GM18517 (cell line): ENCODE results near the gene NXN.
"Not testable (repeated sequence)": the region's sequence is repeated elsewhere in the genome, so short reads cannot be mapped to it uniquely, and the experiment has no call there.

Source experiments
- ATAC-seq: cut with Tn5 transposase; IDR thresholded peaks from one replicate; pipeline ENCODE4 v1.9.1; 2021; ENCODE audit warnings: mild to moderate bottlenecking, moderate library complexity; ENCODE audit not compliant: unreplicated experiment

NXN gene

DNA sequence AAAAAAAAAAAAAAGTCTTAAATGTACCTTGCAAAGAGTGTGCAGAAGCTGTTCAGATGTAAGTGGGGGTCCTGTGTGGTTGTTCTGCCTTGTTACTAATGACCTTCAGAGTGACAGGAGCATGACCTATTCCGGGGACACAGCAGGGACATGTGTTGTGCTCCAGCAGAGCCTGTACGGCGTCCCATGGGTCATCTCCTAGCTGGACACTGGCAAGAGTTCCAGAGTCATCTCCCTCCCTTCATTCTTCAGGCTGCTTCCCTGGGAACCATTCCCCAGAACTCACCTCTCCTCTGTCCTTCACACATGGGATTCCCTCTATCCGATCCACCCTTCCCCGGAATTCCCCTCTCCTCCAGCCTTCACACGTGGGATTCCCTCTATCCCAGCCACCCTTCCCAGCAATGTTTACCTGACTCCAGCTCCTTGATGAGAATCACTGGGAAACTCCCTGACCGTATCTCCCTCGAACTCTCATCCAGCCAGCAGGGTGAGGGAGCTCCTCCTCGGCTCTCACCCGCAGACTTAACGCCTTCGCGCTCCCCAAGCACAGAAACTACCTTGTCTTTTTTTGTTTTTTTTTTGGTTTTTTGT lies 111.6 kb downstream of the NXN start:
- ATAC-seq: no peak

DNA sequence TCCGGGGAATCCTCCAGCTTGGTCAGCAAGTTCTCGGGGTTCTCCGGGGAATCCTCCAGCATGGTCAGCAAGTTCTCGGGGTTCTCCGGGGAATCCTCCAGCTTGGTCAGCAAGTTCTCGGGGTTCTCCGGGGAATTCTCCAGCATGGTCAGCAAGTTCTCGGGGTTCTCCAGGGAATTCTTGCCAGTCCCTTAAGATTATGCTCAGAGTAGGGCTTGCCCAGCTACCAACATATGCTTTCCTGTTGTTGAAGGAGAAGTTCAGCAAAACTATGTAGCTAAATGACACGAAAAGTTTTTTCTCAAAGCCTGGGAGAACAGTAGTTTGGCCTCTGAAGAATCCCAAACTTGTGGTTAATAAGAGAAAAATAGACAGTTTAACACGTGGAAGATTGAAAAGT lies 112.3 kb downstream of the NXN start:
- ATAC-seq: not testable (repeated sequence)

DNA sequence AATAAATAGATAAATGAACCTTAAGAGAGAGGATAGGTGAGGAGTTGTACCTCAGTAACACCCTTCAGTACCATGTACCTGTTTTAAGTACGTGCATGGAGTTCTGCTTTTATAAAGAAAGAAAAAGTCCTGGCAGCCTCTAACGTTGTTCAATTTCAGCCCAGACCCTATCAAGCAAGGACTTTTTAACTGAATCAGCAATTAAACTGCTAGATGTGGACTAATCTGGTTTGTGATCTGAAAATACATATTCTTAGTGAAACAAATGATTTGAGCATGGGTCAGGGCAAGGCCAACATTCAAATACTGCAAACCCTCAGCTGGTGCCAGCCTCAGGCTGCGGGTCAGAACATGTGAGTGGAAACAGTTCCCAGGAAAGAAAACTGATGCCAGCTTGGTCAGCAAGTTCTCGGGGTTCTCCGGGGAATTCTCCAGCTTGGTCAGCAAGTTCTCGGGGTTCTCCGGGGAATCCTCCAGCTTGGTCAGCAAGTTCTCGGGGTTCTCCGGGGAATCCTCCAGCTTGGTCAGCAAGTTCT lies 112.9 kb downstream of the NXN start:
- ATAC-seq: no peak

DNA sequence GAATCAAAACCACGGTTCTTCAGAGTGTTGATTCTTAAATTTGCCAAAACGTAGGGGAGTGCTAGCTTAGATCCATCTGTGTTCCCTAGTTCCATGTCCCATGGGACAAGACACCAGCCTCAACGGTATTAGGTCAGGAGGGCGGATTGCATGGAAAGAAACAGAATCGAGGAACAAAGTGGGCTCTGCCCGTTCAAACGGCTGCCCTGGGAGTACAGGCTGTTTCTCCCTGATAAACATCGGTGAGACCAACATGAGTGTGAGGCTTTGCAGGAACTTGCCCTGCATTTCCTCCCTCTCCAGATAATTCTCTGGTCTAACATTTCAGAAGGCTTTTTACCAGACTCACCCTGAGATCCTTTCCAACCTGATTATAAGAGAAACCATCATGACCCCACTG lies 115.3 kb downstream of the NXN start:
- ATAC-seq: no peak

DNA sequence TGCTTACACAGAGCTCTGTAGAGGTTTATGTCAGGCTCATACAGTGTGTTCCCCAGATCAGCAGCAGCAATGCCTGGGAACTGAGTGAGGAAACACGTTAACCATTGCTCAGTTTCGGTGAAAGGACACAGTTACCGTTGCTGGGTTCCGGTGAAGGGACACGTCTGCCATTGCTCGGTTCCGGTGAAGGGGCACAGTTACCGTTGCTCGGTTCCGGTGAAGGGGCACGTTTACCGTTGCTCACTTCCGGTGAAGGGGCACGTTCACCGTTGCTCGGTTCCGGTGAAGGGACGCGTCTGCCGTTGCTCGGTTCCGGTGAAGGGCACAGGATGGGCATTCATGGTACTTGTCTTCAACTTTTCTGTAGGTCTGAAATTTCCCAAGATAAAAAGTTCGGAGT lies 115.7 kb downstream of the NXN start:
- ATAC-seq: no peak

DNA sequence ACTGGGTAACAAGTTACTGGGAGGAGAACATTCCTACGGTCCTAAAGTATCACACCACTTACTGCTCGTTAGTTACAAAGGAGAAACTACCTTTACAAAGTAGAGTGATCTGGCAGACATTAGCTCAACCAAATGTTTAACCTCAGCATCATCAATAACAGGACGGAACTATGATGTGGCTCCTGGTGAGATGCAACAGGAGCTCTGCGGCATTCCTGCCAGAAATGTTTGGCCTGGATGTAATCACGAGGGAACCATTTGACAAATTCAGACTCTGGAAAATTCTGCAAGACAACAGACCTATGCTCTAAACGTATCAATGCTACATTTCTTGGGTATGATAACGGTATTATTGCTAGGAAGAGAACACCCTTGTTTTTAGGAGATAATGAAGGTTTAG lies 117.0 kb downstream of the NXN start:
- ATAC-seq: no peak

DNA sequence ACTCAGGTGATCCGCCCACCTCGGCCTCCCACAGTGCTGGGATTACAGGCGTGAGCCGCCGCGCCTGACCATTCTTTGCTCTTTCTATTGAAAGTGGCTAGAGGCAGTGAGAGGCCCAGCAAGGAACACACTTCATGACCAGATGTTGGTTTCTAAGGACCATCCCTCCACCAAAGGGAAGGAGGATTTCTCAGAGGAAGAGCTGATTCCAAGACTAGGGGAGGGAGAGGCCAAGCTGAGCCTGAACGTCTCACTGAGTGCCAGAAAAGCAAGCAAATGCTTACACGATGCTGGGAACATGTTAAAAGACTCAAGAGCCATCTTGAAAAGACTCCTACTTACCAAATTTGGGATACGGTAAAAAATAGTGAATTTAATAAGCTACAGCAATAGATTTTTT lies 118.2 kb downstream of the NXN start:
- ATAC-seq: no peak

DNA sequence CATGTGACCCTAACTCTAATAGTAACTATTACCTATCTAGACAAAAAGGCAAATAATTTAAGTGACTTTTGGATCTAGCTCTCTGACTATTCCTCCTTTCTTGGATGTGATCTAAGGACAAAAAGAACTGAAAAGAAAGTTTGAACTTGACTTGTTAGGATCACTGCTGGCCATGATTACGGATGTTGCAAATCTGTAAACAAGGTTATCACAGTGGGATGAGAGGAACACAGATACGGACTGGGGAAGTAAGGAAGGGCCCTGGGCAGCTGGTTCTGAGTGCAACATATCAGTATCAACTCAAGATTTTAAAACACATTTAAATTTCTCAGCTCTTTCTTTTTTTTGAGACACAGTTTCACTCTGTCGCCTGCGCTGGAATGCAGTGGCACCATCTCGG lies 118.8 kb downstream of the NXN start:
- ATAC-seq: no peak

DNA sequence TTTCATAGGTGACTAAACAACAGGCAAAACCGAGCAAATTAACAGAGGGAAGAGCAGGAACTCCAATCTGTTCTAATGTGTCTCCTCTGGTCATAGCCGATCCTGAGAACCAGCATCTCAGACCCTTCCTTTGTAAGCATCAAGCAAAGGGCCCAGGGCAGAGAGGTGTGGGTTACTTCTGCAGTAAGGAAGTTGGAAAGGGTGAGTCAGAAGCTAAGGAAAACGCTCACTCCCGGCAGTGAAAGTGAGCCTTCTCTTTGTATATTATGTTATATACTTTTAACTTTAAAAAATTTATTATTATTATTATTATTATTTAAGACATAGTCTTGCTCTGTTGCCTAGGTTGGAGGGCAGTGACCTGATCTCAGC lies 119.8 kb downstream of the NXN start:
- no peak for ATAC-seq

DNA sequence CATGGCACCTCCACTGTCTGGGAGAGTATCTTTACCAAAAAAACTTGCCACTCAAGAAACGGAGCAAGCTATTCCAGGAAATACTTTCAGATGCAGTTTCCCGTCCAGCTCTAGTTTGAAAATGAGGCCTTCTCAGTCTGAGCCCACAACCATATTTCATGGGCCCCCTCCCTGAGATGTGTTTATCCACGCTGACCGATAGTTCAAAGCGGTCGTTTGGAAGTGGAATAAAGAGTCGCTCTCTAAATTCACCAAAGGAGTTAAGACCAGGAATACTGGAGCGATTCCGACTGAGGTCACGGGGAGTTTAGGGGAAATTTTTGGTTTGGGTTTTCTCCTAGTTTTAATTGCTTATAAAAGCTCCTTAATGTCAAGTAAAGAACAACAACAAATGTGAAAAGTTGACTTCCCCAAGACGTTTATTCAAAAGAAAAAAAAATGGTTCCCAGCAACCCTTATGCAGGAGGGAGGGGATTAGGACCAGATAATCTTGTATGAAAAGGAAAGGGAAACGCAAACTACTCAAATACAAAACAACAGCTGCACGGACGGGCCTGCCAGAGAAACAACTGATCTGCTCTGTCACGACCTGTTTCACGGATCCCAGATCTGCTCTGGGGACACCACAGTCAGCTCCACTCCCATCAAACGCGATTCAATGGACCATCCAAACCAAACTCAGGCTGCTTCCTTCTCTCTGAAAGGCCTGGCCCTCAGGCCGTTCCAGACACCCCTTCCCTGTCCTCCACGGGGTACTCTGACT lies 120.3 kb downstream of the NXN start:
- no peak for ATAC-seq

DNA sequence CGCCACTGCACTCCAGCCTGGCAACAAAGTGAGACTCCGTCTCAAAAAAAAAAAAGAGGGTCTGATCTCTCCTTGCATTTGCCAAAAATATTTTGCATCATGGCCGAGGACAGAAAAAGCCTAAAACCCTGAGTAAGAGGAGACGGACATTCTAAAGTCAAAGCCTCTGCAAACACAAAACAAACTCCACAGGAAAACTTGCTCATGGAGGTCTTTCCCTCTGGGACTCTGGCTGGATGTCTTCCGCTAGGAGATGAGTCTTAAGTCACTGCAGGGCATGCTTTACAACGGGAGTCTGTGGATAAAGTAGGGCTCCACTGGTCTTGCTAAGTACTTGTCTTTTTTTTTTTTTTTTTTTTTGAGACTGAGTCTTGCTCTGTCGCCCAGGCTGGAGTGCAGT lies 123.4 kb downstream of the NXN start:
- no peak for ATAC-seq

DNA sequence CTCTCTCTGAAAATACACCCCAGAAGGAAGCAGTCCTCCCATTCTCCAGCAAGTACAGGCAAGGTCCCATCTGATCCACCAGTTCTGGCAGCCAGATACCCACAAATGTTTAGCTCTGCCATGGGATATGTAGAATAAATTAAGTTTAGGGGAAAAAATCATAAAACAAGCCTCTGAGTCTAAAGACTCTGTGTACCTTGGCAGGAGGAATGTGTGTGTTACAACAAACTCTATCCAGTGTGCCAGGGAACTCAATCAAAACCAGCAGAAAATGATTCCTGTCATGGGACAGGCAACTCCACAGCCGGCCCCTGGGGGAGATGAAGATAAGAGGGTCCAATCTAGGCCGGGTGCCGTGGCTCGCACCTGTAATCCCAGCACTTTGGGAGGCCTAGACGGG lies 124.0 kb downstream of the NXN start:
- ATAC-seq: no peak

DNA sequence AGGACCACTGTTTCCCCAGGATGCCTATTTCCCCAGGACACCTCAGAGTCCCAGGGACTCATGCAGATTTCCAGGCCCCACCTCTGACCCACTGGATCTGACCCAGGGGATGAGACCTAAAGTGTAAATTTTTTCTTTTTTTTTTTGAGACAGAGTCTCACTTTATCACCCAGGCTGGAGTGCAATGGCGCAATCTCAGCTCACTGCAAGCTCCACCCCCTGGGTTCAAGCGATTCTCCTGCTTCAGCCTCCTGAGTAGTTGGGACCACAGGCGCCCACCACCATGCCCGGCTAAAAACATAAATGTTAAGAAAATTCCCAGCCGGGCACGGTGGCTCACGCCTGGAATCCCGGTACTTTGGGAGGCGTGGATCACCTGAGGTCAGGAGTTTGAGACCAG lies 126.7 kb downstream of the NXN start:
- not testable (repeated sequence) for ATAC-seq

DNA sequence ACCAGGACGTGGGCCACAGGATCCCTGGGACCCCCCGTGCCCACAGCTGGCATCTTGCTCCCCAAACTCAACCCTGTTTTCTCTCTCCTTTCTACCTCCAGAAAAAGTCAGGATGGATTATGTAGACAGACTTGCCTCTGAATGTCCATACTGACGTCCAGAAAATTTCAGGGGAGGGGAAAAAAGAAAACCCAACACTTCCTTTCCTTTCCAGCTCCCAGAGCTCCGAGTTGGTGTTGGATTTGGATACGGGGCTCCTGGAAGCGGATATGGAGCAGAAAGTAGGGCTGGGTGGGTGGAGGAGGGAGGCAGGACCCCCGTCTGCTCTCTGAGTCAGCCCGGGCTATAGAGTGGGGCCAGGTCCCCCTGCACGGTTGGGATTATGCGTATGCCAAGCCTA lies 127.2 kb downstream of the NXN start:
- no peak for ATAC-seq

DNA sequence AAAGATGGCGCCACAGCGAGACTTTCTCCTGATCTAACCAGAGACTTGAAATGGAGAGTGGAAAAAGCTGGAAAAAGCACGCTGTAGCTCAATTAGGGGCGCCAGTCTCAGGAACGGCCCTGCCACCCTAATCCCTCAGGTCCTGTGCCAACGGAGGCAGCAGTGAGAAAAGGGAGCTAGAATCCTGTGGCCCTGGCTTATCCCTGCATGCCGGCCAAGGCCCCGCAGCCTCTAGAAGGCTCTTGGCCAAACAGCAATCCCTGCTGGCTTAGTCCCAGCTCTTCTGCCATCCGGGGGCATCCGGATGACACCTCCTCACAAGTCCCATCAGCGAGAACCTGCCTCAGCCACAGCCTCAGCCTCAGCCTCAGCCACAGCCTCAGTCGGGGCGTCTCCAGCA lies 127.7 kb downstream of the NXN start:
- no peak for ATAC-seq

DNA sequence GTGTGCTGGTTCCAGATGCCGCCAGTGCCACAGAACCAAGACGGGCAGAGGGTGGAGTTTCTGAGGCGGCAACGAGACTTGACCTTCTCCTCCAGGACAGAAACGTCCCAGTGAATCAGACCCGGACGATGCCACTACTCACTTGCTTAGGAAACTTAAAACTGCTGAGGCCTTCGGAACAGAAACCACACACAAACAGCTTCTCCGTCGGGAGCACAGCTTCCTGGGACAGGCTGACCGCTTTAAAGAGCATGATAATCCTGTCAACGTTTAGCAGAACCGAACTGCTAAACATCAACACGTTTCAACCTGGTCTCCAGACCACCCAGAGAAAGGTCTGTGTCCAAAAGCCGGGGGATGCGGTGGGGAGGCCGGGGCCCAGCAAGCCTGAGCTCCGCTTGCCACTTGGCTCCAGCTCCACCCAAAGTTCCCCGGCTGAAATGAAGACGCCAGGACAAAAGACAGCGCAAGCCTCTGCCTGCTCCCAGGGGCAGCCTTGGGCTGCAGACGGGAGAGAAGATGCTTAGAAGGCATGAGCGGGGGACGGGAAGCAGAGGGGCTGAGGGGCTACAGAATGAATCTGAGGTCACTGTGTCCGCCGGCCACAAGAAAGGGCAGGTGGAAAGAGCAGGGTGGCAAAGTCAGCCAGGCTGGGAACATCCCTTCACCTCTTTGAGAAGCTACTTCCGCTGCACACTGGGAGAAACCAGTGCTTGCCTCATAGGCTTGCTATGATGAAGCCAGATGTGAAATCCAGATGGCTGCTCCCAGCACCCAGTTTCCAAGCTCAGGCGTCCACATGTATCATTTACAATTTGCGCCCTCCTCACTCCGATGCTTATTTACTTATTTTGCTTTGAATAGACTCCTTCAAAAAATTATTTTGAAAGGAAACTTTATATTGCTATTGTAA lies 128.5 kb downstream of the NXN start:
- ATAC-seq: no peak

DNA sequence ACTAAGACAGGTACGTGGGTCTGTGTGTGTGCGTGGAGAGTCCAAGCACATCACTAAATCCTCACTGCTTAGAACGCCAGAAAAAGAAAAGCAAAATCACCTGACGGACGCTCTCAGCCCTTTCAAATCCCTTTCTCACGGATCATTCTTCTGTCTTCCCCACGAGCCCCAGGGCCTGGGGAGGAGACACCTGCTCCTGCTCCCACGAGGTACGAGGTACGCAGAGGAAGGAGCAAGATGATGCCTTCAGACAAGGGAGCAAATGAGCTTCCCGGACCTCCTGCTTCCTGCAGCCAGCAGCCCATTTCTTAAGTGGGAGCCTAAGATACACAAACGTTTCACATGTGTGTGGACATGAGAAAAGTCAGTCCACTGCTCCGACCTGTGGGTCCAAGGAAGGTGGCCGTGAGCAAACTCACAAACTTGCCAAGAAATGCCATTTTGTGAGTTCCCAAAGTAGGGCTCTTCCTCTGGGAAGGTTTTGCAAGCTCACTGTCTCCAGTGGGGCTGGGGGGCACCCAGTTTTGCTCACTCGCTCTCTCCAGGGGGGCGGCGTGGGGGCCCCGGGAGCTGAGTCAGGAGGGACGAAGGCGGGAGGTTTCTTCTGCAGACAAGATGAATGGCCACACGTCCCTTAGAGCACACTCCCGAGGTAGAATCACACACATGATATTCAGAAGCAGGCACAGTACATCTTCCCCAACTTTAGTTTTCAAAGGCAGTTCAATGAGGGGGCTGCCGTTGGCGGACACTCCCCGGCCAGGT lies 129.3 kb downstream of the NXN start:
- ATAC-seq: no peak

DNA sequence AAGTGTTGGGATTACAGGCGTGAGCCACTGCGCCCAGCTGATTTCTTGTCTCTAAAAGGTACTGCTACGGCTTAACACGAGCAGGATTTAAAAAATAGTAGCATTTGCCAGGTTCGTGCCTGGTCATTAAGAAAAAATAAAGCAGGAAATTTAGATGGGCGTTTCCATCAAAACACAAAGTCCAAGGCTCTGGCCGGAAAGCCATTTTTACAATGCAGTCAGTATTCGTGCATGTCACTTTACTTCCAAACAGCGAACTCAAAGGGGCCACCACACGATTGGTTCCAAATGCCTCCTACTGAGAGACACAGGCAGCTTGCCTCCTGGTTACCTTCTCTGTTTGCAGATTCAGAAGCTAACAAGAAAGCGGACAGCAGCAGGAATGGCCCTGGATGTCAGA lies 131.2 kb downstream of the NXN start:
- no peak for ATAC-seq

DNA sequence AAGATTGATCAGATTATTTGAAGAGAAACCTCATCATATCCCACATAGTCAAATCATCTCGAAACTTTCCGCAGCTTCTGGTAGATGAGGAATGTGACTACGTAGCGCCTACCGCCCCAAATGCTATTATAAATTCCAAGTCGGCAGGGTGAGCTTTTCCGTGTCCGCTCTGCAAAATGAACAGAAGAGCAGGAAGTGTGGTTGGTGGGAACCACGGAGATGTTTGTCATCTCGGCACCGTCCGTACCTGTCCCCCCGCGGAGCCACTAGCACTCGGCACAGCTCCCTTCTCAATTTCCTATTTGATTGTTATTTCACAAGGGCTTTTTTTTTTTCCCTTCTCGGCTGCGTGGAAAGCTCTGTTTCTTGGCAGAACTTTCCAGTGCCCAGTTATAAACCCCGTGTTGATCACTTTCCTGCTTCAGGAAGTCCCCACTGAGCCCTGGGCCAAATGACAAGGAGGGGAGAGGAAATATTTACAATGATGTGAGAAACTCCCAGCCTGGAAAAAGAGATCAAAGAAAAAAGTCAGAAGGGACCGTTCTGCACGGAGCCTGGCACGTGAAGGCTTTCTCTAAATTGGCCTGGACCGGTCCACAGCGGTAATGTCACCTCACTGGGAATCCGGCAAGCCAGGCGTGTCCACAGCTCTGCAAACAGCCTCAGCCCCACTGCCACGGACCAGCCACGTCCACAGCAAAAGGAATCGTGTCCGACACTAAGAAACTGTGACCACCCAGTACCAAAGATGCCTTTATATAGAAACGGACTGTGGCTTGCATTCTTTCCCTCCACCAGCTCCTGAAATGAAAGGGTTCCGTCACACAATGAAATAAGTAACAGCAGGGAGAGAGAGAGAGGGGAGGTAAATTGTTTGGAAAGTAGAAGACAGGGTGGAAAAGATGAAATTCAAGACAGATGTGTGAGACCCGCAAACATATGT lies 132.4 kb downstream of the NXN start:
- no peak for ATAC-seq

DNA sequence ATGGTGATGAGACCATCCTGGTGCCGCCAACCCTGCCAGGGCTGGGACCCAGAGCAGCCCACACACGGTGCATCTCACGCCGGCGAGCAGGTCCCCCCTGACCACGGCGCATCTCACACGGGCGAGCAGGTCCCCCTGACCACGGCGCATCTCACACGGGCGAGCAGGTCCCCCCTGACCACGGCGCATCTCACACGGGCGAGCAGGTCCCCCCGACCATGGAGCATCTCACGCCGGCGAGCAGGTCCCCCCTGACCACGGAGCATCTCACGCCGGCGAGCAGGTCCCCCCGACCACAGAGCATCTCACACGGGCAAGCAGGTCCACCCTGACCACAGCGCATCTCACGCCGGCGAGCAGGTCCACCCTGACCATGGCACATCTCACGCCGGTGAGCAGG lies 138.3 kb downstream of the NXN start:
- ATAC-seq: no peak
